Lower lobe of right lung (tissue), 2 donors: ENCODE measurements around the gene CIITA. TPM values are rescaled to one million over a fixed set of nuclear protein-coding genes. Genes with fewer than 3 reads are reported as not detected.

Experiments
- ATAC-seq, 2 donors: fragments of 200-7000 bp; cut with Tn5 transposase; one replicate each; pipeline ENCODE4 v1.9.1; 2020 to 2022; ENCODE audit warnings: mild to moderate bottlenecking in 2 of 2, moderate library complexity in 2 of 2
- DNase-seq: peaks from one replicate; pipeline ENCODE4 v3.0.0-alpha.2; 2020
- H3K27ac ChIP-seq: fragments of 200-600 bp; one replicate; pipeline ENCODE4 v1.8.0; 2022
- H3K27me3 ChIP-seq: fragments of 200-600 bp; one replicate; pipeline ENCODE4 v1.8.0; 2022; ENCODE audit warnings: low read depth
- H3K36me3 ChIP-seq: fragments of 200-600 bp; one replicate; pipeline ENCODE4 v1.8.0; 2022; ENCODE audit warnings: mild to moderate bottlenecking
- H3K4me1 ChIP-seq: fragments of 200-600 bp; one replicate; pipeline ENCODE4 v1.8.0; 2022
- H3K4me3 ChIP-seq: fragments of 200-600 bp; one replicate; pipeline ENCODE4 v1.8.0; 2022; ENCODE audit warnings: mild to moderate bottlenecking
- H3K9me3 ChIP-seq: fragments of 200-600 bp; one replicate; pipeline ENCODE4 v1.8.0; 2022
- intact Hi-C: fragments of 100-400 bp; cut with DNase I; formaldehyde crosslinking; loops from one replicate; pipeline ENCODE4 v1.11.0; 2022
- total RNA-seq: library from RNA; stranded (reverse); fragmentation: NEBNext Ultra II Directional; extraction: Animal tissue kit (Norgen Biotek cat#: 25700); gene quantifications from one replicate; pipeline ENCODE4 v1.2.1, GENCODE V29; 2021
- TF ChIP-seq, protein P1 (sequence below): fragments of 200-600 bp; IDR thresholded peaks from one replicate; pipeline ENCODE4 v1.8.0; 2022; ENCODE audit warnings: antibody characterized with exemption, mild to moderate bottlenecking
- donor health status: DM: no; HTN: yes; CAD: no; lungs with severe emphysema.

CIITA gene
- total RNA-seq, 1 donor from 2014 or later = 119 TPM

DNA sequence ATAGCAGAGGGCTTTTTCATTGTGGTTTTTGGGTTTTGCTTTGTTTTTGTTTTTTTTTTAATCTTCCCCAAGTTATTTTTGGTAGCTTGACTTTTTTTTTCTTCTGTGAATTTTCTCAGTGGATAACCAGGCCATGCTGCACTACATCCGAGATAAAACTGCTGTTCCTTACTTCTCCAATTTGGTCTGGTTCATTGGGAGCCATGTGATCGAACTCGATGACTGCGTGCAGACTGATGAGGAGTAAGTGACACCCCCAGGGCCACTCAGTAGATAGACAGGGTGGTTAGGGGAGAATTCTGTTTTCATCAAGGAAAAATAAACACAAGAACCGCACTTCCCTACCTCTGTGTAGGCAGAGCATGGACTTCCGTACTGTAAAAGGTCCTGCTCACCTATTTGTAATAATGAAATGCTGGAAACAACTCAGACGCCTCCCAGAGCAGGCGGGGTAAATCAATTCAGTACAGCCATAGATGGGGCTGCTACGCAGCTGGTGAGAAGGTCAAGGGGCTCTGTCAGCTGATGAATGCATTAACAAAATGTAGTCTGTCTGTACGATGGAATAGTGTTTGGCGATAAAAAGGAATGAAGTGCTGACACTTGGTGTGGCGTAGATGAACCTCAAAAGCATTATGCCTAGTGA is 95.9 kb downstream of the CIITA start:
- Histone ChIP-seq H3K27ac (no peak overlapping the region), H3K9me3 (no peaks in the 10 kb centered on the region), H3K27me3 (no peaks in the 10 kb centered on the region), H3K36me3 (peaks cover 73% of the 10 kb centered on the region), H3K4me1 (peaks cover 9% of the 10 kb centered on the region), H3K4me3 (no peak overlapping the region)
- ATAC-seq (no peak), DNase-seq (no peak)
- TF ChIP-seq, protein P1, sequence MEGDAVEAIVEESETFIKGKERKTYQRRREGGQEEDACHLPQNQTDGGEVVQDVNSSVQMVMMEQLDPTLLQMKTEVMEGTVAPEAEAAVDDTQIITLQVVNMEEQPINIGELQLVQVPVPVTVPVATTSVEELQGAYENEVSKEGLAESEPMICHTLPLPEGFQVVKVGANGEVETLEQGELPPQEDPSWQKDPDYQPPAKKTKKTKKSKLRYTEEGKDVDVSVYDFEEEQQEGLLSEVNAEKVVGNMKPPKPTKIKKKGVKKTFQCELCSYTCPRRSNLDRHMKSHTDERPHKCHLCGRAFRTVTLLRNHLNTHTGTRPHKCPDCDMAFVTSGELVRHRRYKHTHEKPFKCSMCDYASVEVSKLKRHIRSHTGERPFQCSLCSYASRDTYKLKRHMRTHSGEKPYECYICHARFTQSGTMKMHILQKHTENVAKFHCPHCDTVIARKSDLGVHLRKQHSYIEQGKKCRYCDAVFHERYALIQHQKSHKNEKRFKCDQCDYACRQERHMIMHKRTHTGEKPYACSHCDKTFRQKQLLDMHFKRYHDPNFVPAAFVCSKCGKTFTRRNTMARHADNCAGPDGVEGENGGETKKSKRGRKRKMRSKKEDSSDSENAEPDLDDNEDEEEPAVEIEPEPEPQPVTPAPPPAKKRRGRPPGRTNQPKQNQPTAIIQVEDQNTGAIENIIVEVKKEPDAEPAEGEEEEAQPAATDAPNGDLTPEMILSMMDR = no peak
- intact Hi-C loops = loop anchor here (5.0 kb wide), 1 partner anchor 279 kb away; no protein-coding TSS in a partner anchor

DNA sequence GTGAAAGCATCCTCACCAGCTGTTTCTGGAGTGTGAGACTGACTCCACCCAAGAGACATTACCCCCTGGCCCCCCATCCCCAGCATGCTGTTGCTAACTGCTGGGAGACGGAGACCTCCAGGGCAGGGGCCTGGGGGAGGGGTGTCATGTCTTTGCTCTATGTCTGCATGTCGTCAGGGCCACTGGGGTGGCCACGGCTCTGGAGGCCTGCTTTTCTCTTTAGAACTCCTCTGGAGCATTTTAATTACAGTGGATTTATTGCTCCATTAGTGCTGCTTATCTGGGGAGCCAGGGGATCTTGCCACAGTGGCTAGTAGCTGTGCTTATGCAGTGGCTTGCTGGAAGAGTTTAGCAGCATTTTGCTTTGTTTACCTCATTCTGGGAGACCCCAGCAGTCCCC is 99.6 kb downstream of the CIITA start:
- H3K27me3 ChIP-seq = no peaks in the 10 kb centered on the region
- DNase-seq (no peak), ATAC-seq (no peak)
- intact Hi-C loops = no loop called here
- peaks cover 73% of the 10 kb centered on the region for H3K36me3 ChIP-seq
- H3K4me1 ChIP-seq = peaks cover 30% of the 10 kb centered on the region
- H3K27ac ChIP-seq = no peak overlapping the region
- H3K4me3 ChIP-seq = no peak overlapping the region
- H3K9me3 ChIP-seq = no peaks in the 10 kb centered on the region
- TF ChIP-seq, protein P1 = no peak

DNA sequence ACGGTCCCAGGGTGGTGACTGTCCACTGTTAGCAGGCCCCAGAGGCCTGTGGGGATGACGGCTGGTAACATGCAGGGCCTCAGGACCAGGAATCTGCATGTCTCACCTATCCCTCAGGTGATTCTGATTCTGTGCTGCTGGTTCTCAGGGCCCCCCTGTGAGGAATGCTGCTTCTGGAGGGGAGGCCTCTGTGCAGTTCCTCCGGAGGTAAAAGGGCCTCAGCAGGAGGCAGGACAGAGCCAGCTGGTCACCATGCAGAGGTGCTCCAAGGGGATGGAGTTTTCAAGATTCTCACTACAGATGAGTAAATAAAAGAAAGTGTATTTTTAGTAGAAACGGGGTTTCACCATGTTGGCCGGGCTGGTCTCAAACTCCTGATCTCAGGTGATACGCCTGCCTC is 101.1 kb downstream of the CIITA start:
- Histone ChIP-seq H3K9me3 (no peaks in the 10 kb centered on the region), H3K27ac (peak overlapping the region; percentile 80), H3K4me1 (peaks cover 22% of the 10 kb centered on the region), H3K27me3 (no peaks in the 10 kb centered on the region), H3K36me3 (peaks cover 78% of the 10 kb centered on the region), H3K4me3 (no peak overlapping the region)
- intact Hi-C loops = no loop called here
- DNase-seq (no peak), ATAC-seq (no peak)
- TF ChIP-seq, protein P1 = no peak

DNA sequence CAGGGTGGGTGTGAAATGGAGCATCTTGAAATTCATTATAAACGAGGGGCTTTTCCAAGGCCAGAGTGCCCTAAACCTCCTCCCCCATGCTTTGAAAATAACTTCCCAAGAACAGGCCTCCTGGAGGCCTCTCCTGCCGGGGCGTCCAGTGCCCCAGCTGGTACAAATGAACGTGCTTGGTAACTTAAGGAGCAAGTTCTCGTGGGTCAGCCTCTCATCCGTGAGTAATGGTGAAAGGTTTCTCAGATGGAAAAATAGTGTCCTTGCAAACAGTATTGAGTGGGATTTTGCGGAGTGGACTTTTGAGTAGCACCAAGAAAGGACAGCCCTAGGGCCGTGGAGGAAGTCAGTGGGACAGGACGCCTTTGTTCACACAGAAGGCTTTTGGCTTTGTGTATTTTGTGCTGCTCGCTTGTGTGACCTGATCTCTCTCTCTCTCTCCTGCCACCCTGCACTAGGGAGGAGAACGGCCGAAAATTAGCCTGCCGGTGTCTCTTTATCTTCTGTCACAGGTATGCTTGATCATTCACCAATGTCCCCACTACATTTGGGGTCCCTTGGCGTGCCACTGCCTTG is 102.0 kb downstream of the CIITA start:
- intact Hi-C loops = no loop called here
- DNase-seq (no peak), ATAC-seq (peak in 1 of 2 donors; percentile 29)
- TF ChIP-seq, protein P1 = no peak
- peaks cover 78% of the 10 kb centered on the region for H3K36me3 ChIP-seq
- H3K9me3 ChIP-seq = no peaks in the 10 kb centered on the region
- peak overlapping the region; percentile 80 for H3K27ac ChIP-seq
- peaks cover 22% of the 10 kb centered on the region for H3K4me1 ChIP-seq
- no peaks in the 10 kb centered on the region for H3K27me3 ChIP-seq
- H3K4me3 ChIP-seq = no peak overlapping the region

DNA sequence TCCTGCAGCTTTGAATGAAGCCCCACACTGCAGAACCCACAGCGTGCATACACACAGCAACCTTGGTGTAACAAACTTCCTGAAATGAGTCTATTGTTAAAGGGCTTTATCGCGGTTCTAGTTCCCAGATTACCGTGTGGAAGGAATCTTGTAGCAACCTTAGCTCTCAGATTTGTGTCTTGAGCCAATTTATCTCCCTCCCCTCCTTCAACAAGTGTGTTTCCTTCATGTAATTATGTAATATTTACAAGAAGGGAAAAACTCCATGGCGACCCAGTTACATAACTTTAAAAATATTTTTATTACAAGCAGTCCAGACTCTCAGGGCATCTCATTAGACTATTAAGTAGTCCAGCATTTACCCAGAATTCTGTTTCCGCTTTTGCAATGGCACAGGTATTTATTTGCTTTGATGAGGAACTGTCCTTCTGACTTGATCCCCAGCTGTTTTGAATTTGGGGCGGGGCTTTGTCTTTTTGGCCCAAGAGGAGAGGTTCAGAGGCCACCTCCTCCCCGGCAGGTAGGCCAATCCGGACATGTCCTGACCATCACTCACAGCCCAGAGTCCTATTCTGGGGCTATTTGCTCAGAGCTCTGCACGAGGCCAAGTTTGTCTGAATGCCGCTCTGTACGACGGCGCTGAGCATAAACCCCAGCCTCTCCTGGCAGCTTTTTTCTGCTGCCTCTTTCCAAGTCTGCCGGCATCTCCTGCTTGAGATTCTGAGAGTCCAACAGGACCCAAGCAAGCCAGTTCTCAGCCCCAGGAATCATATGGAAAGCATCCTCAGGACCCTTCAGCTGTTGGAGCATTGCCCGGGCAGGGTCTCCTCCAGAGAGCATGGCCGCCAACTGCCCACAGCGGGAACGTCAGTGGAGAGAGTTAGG is 103.0 kb downstream of the CIITA start:
- ATAC-seq = peak; percentile 86 to 90
- no peaks in the 10 kb centered on the region for H3K9me3 ChIP-seq
- peaks cover 22% of the 10 kb centered on the region for H3K4me1 ChIP-seq
- DNase-seq = peak; percentile 60
- TF ChIP-seq, protein P1 = no peak
- H3K27me3 ChIP-seq = no peaks in the 10 kb centered on the region
- no peak overlapping the region for H3K4me3 ChIP-seq
- intact Hi-C loops = no loop called here
- peaks cover 79% of the 10 kb centered on the region for H3K36me3 ChIP-seq
- peak overlapping the region; percentile 80 for H3K27ac ChIP-seq
